ENCODE measurements around the gene MYEF2.

GRCh38 chr15:48145923-48146322 is 32.2 kb downstream of the MYEF2 start:
- TF ChIP-seq ARNTL (CRISPR knock-in tag; IDR thresholded peaks at IDR 0.05; ENCODE audit: borderline replicate concordance, low read depth) (no peak), PATZ1 (CRISPR knock-in tag; IDR thresholded peaks at IDR 0.05; ENCODE audit: borderline replicate concordance) (no peak), ZC3H10 (CRISPR knock-in tag; IDR thresholded peaks at IDR 0.05) (no peak), ZNF8 (CRISPR knock-in tag; IDR thresholded peaks at IDR 0.05) (no peak)
- TF ChIP-seq, protein P1, sequence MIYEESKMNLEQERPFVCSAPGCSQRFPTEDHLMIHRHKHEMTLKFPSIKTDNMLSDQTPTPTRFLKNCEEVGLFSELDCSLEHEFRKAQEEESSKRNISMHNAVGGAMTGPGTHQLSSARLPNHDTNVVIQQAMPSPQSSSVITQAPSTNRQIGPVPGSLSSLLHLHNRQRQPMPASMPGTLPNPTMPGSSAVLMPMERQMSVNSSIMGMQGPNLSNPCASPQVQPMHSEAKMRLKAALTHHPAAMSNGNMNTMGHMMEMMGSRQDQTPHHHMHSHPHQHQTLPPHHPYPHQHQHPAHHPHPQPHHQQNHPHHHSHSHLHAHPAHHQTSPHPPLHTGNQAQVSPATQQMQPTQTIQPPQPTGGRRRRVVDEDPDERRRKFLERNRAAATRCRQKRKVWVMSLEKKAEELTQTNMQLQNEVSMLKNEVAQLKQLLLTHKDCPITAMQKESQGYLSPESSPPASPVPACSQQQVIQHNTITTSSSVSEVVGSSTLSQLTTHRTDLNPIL (CRISPR knock-in tag; IDR thresholded peaks at IDR 0.05; ENCODE audit: low read depth), result no peak

All from SK-N-SH treated with all-trans-retinoic acid at 6 μM for 48 hours (cell line).